ENCODE results near the gene GRID2.
"Not testable (repeated sequence)": the region's sequence is repeated elsewhere in the genome, so short reads cannot be mapped to it uniquely, and the experiment has no call there.

Gene GRID2

GRCh38 chr4:92433272-92433758 lies 129.5 kb downstream of the GRID2 start:
- in situ Hi-C loops (cut with HindIII; ENCODE audit: low sequenced_read_pairs), result no loop called here

- in situ Hi-C loops (cut with HindIII; ENCODE audit: low sequenced_read_pairs), result not testable (repeated sequence)
Measured at GRCh38 chr4:92438722-92439121, 135.0 kb downstream of the GRID2 start.

GRCh38 chr4:92442131-92442530 lies 138.4 kb downstream of the GRID2 start:
- in situ Hi-C loops (cut with HindIII; ENCODE audit: low sequenced_read_pairs), result not testable (repeated sequence)

GRCh38 chr4:92444143-92444843 lies 140.5 kb downstream of the GRID2 start:
- in situ Hi-C loops (cut with HindIII; ENCODE audit: low sequenced_read_pairs), result not testable (repeated sequence)

- in situ Hi-C loops (cut with HindIII; ENCODE audit: low sequenced_read_pairs), result no loop called here
Measured at GRCh38 chr4:92445127-92445526, 141.4 kb downstream of the GRID2 start.

- in situ Hi-C loops (cut with HindIII; ENCODE audit: low sequenced_read_pairs), result no loop called here
Measured at GRCh38 chr4:92447255-92447905, 143.6 kb downstream of the GRID2 start.

GRCh38 chr4:92448176-92448575 lies 144.4 kb downstream of the GRID2 start:
- in situ Hi-C loops (cut with HindIII; ENCODE audit: low sequenced_read_pairs), result not testable (repeated sequence)

- in situ Hi-C loops (cut with HindIII; ENCODE audit: low sequenced_read_pairs), result no loop called here
Measured at GRCh38 chr4:92450694-92451093, 146.9 kb downstream of the GRID2 start.

GRCh38 chr4:92451782-92452181 lies 148.0 kb downstream of the GRID2 start:
- in situ Hi-C loops (cut with HindIII; ENCODE audit: low sequenced_read_pairs), result no loop called here

- in situ Hi-C loops (cut with HindIII; ENCODE audit: low sequenced_read_pairs), result not testable (repeated sequence)
Measured at GRCh38 chr4:92452383-92452782, 148.6 kb downstream of the GRID2 start.

GRCh38 chr4:92455329-92455839 lies 151.6 kb downstream of the GRID2 start:
- in situ Hi-C loops (cut with HindIII; ENCODE audit: low sequenced_read_pairs), result no loop called here

GRCh38 chr4:92455951-92456350 lies 152.2 kb downstream of the GRID2 start:
- in situ Hi-C loops (cut with HindIII; ENCODE audit: low sequenced_read_pairs), result no loop called here

- in situ Hi-C loops (cut with HindIII; ENCODE audit: low sequenced_read_pairs), result no loop called here
Measured at GRCh38 chr4:92461732-92462131, 158.0 kb downstream of the GRID2 start.

- in situ Hi-C loops (cut with HindIII; ENCODE audit: low sequenced_read_pairs), result no loop called here
Measured at GRCh38 chr4:92477298-92477697, 173.5 kb downstream of the GRID2 start.

- in situ Hi-C loops (cut with HindIII; ENCODE audit: low sequenced_read_pairs), result no loop called here
Measured at GRCh38 chr4:92483341-92483740, 179.6 kb downstream of the GRID2 start.

GRCh38 chr4:92488496-92488895 lies 184.7 kb downstream of the GRID2 start:
- in situ Hi-C loops (cut with HindIII; ENCODE audit: low sequenced_read_pairs), result no loop called here

GRCh38 chr4:92497141-92497540 lies 193.4 kb downstream of the GRID2 start:
- in situ Hi-C loops (cut with HindIII; ENCODE audit: low sequenced_read_pairs), result no loop called here

GRCh38 chr4:92501456-92501855 lies 197.7 kb downstream of the GRID2 start:
- in situ Hi-C loops (cut with HindIII; ENCODE audit: low sequenced_read_pairs), result no loop called here

- in situ Hi-C loops (cut with HindIII; ENCODE audit: low sequenced_read_pairs), result no loop called here
Measured at GRCh38 chr4:92506933-92507332, 203.2 kb downstream of the GRID2 start.

- in situ Hi-C loops (cut with HindIII; ENCODE audit: low sequenced_read_pairs), result no loop called here
Measured at GRCh38 chr4:92514627-92515026, 210.9 kb downstream of the GRID2 start.

GRCh38 chr4:92516450-92516849 lies 212.7 kb downstream of the GRID2 start:
- in situ Hi-C loops (cut with HindIII; ENCODE audit: low sequenced_read_pairs), result no loop called here

GRCh38 chr4:92519727-92520126 lies 216.0 kb downstream of the GRID2 start:
- in situ Hi-C loops (cut with HindIII; ENCODE audit: low sequenced_read_pairs), result no loop called here
